GM18858 (cell line): ENCODE measurements around the gene ATE1.

Experiments used
- ATAC-seq: cut with Tn5 transposase; IDR thresholded peaks from one replicate; pipeline ENCODE4 v1.9.1; 2021; ENCODE audit not compliant: unreplicated experiment

The ATE1 gene

DNA sequence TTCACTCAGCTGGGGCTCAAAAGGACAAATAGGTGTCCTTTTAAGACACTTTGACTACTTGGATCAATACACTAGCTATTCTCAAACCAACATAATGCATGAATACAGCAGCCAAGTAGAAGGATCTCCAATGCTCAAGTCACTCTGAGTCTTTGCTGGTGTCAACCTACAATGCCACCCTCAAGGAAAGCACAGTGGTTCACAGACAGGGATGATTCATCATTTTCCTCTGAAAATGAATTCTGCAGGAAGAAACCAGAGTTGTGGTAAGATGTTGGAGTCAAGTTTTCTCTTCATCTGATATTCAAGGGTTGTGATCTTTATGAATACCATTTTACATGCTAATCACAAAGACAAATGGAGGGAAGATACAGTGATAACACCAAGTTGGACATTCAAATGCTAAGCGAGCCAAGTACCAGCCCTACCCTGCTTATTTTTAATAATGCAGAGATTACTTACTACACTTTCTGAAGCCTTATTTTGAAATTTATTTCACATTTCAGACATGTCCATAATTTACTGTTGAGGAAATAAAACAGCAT is 186.5 kb downstream of the ATE1 start:
- no peak for ATAC-seq

DNA sequence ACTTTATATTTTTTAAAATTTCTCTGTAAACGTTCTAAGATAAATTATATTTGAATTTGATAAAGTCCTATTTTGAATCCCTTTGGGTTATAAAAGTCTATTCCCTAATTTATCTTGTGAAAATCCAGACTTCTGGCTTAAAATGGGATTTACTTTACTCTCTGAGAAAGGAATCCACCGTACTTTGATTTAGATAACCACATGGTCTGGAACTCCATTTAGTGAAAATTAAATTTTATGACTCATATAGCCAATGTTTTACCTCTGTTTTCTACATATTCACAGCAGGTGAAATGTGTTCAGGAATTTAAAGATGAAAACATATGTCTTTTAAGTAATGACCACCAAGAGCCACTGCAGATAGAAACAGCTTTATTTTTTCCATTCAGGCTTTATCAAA is 187.8 kb downstream of the ATE1 start:
- ATAC-seq = no peak

DNA sequence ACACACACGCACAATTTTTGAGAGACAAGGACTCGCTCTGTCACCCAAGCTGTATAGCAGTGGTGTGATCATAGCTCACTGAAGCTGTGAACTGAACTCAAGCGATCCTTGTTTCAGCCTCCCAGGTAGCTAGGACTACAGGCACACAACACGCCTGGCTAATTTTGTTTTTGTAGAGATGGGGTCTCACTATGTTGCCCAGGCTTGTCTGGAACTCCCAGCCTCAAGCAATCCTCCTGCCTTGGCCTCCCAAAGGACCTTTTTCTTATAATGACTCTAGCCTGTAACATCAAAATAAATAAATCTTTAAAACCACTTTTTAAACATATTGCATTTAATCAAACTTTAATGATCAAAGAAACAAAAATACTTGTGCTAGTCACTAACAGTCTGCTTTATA is 188.7 kb downstream of the ATE1 start:
- ATAC-seq = no peak

DNA sequence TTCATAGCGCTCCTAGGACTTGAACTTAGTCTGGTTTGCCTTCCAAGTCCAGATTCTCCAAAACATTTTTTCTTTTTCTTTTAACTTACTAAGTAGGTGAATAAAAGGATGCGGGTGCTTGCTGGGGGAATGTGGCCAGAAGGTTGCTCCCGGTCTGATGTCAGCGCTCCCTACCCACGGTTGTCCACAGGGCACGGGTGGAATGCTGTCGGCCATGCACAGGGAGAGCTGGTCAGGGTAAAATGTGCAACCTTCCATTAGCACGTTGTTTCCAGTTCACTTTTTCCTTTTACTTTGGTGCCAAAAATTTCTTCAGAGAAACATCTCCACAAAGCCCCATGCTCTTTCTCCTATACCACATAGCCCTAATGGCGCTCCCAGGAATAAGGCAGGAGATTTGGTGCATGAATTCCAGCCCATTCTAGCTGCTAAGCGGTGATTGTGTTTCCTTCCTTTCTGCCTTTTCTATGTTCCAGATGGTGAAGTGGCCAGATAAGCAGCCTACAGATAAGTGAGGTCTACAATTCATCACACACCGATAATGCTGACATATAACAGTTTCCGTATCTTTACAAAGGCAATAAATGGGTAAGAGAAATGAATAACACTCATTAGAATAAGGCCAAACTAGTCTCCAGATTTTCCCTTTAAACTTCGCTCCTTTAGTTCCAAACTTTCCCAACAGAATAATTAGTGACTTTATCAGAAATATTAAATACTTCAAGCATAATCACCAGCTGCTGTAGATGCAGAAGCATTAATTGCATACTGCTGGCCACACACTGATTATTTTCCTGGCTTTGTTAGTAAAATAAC is 191.3 kb downstream of the ATE1 start:
- ATAC-seq = no peak

DNA sequence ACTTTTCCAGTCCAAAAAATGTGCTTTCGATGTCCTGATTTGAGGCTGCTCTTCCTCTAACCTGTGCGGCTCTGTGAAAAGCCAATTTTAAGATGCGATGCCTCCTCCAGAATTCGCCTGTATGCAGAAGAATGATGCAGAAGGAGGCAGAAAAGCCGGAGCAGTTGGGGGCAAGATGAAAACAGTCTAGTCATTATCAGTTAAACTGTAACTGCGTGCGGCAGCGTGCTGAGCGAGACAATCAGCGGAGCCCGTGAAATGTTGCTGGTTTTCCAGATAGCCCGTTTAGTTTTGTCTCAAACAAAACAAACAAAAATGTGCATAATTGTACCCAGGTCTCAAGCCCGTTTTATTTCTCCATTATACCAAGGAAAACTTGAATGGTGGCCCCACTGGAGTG is 192.6 kb downstream of the ATE1 start:
- no peak for ATAC-seq

DNA sequence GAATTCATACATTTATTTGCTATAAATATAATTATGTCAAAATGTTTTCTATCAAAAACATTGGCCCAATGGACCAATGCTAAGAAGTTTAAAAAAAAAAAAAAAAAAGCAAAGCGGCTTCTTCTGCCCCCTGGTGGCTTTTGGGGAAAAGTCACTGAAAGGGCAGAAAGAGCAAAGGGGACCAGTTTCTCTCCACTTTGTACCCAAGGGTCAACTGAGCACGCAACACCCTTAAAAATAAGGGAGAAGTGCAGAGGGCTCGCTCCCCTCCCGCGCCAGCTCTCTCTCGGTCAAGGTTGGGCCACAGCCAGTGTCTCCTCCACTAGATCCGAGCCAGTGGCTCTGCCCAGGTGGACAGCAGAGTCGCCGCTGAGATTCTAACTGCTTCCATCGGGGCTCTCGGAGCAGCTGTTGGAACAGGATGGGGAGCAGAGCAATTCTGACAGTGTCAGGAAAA is 193.2 kb downstream of the ATE1 start:
- ATAC-seq = no peak

DNA sequence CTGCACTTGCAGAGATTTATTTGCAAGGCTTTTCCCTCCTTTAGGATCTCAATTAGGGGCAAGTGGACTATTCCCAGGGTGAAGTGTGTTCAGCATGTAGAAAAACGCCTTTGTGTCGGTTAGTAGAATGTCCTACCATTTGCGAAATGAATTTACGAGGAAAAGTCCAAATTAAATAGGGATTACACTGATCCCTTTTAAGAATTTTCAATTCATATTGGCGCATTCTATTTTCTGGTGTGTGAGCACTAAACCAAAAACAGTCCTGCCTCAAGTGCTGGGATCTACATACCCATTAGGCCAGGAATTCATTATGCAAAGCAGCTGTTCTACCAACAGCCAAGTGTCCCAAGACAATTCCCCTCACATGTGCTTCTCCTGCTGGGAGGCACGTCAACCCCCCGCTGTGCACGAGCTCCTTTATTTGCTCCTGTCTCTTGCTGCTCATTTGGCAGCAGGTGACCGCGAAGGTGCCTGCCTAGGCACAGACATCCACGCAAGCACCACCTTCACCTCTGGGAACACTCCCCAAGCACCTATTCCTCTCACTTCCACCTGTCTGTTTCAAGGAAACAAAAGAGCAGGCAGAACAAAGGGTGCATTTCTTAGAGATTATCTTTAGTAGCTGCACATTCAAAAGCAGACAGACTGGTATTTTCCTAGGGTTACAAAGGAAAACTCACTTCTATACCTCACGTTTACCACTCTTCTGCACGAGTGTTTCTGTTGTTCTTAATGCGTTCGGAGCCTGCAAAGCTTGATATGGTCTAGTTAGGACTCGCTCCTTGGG is 195.0 kb downstream of the ATE1 start:
- no peak for ATAC-seq

DNA sequence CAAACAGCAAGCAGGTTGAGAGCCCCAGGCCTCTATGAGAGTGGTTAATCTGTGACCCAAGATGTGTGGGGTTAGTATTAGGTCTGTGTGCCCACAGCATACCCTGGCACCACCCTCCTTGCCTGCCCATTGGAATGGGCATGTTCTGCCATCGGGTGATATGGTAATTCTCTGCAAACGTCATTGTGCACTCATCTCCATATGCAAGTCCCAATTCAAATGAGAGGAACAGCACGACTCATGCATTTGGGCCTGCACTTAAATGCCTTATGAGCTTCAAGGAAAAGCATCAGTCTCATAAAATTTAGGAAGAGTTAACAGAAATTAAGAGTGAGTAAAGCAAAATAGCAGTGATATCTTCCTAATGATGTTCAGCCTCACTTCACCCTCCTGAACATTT is 195.7 kb downstream of the ATE1 start:
- no peak for ATAC-seq

DNA sequence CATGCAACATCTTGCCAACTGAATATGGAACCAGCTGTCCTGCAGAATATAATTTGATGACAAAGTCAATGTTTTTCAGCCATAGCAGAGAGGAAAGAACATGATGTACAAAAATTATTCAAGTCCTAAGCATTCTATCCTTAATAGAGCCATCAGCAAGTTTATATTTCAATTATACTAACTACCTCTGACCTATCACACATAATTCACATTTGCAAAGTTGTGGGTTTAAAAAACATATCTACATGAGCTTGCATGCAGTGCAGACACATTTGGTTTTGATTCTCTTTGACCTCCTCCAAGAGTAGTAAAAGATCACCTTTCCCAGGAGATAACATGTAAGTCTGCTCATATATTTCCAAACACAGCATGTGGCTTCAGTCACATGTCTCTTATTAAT is 203.5 kb downstream of the ATE1 start:
- no peak for ATAC-seq

DNA sequence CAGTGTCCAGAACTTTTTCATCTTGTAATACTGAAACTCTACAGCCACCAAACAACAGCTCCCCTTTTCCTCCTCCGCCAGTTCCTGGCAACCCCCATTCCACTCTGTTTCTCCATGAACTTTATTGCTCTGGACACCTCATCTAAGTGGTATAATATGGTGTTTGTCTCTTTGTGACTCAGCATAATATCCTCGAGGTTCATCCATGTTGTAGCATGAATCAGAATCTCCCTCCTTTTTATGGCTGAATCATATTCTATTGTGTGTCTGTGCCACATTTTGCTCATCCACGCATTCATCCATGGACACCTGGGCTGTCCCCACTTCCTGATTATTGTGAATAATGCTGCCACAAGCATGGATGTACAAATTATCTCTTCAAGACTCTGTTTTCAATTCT is 205.2 kb downstream of the ATE1 start:
- ATAC-seq = no peak

DNA sequence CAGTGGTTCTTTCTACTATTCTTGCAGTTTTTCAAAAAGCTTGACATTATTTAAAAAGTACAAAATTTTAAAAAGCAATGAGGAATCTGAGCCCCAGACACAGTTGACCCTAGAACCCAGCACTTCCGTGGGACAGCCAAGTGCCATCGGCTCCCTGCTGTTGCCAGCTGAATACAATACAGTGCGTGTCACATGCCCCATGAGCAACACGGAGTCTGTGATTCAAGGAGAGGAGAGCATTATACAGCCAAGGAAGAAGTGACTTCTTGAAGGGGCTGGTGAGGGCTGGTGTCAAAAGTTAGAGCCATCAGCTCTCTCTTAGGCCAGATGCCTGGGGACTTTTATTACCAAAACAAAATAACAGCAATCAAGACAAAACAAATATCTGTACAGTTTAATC is 206.6 kb downstream of the ATE1 start:
- ATAC-seq = no peak

DNA sequence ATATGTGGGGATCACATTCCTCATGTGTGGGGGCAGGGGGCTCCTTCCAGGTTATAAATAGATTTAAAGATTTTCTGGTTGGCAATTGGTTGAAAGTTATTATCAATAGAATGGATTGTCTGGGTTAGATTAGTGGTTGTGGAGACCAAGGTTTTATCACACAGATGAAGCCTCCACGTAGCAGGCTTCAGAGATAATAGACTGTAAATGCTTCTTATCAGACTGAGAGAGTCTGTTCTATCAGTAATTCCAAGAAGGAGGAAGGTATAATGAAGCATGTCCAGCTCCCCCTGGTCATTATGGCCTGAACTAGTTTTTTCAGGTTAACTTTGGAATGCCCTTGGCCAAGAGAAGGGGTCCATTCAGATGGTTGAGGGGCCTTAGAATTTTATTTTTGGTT is 211.9 kb downstream of the ATE1 start:
- ATAC-seq = no peak

DNA sequence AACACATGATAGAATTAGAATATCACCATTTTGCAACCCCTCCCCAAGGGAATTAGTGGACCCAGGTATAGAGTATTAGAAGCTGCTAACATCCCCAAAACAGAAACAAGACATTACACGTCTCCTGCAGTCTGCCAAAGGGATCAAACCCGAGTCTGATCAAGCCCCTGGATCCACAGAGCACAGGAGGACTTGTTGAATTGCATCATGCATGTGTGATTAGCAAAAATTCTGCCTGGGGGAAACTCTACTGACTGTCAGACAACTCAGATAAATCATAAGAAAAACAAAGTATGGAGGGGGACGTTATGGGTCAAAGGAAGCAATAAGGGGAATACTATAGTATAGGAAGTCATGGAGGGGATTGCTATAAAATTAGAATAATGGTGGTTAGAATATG is 212.8 kb downstream of the ATE1 start:
- no peak for ATAC-seq

DNA sequence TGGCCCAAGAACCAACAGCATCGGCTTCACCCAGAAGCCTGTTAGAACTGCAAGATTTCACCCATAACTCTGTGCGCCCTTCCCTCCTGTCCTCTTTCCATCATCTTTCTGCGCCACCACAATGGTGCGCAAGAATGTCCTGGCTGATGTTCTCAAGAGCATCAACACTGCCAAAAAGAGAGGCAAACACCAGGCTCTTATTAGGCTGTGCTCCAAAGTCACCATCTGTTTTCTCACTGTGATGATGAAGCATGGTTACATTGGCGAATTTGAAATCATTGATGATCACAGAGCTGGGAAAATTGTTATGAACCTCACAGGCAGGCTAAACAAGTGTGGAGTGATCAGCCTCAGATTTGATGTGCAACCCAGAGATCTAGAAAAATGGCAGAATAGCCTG is 214.3 kb downstream of the ATE1 start:
- no peak for ATAC-seq

DNA sequence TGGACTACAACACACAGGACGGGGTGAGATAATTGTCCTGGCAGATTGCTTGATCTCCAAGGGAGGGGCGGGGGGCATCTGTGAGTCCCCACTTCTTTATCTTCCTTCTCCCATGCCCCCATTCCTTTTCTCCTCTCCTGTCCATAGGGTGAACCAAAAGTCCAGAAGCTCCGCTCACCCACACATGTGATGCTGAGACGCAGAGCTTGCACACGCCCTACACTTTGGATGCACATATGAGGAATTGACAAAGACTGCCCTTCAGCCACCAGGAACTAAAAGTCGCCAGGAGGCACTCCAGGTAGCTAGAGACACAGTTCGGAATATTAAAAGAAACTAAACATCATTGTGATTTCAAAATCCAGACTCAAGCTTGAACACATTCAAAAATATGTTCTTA is 216.9 kb downstream of the ATE1 start:
- ATAC-seq = no peak

DNA sequence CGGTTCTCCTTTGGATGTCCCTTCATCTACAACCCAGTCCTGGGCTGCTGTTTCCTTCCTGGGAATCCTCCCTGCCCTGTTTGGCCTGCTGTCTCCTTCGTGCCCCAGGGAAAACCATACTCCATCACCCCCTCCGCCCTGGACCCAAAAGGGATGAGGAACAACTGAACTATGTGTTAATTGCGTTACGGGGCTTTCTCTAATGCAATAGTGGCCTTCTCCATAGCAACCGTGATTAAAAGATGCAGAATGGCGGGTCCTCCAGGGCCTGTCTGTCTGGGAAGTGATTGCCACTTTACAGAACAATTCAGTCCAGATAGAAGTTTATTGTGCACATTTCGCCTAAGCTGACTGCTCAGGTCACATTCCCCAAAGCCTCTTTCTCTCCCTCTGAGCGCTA is 217.6 kb downstream of the ATE1 start:
- ATAC-seq = no peak

DNA sequence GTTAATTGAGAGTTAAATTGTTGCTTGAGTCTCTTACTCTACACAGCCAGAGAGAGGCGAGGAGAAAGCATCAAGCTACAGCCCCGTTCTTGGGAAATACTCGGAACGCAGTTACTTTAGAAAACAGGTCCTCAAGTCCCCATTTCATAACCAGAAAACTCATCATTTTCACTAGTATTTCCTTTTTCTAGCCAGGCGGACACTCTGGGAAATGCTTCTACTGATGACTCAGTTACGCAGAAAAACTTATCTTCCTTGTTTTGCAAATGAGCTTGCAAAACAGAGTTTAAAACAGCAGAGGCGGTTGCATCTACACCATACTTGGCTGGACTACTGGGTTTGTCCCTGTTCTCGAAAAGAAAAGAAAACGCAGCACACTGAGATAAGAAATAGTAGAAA is 218.2 kb downstream of the ATE1 start:
- no peak for ATAC-seq

DNA sequence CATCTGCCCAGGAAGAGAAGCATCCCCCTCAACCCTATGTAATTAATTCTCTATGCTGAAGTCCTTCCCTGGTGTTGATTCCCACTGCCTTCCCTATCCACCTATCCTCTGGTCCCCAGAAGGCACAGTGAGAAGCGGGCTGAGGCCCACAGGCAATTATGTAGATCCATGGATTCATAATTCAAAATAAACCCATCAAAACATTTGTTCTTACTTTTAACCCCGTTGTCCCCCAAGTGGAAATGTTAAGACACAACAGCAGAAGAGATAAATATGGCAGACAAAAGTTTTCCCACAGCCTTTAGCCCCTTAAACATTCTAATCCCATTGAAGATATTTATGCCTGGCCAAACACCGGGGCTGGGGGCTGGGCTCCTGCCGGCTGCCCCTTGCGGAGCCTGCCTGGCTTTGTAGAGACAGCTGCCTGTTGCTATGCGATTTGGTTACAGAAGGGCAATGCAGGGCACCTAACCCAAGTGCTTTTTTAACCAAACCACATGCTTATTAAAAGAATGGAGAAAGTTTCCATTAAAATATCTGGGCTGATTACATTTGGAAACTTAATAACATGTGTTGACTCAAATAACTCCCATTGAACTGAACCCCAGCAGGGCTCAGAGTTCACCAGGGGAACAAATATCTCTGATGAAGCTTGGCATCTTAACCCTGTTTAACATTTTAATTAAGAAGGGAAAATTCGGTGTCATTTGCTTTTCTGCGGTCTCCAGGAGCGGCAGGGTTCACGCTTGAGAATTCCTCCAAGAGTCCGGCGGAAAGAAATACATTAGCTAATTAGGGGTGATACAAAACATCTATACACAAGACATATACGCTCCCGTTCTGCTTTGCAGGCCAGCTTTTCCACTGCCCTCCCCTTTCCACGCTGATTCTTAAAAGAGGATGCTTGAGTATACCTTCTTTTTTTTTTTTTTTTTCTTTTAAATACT is 218.8 kb downstream of the ATE1 start:
- no peak for ATAC-seq

DNA sequence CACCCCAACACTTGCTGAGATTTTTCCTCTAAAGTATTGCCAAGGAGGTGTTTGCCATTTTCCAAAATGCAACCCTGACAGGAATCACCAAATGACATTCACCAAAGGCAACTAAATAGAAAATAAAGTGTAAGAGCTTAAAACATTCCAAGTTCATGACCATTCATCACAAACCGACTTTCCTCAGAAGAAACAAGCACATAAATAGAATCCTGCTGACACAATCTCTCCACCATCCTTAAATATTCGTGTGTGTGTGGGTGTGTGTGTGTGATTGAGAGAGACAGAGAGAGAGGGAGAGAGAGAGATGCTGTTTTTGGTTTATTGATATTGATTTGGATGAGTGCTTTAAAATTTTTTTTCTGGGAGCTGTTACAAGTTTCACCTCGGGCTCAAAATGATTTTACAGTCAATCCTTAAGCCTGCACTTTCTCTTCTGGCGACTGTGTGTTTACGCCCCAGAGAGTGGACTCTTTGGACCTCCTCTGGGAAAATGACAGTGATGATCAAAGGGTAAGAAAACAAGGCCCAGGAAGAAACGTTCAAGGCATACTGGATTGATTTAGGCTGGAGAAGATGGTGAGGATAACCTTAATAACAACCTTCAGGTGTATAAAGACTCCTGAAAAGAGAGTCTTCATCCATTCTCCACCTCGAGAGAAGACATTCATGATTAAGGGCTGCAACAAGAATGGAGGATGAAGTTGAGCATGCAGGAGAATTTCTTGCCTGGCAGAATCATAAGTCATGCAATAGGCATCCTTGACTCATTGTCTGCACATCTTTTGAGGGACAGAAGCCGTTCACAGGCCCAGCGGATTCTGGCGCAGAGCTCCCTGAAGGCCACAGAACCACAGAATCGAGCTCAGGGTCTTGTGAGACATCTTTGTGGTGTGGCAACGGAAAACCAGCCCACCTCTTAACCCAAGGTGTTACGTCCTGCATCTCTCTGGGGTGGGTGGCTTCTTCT is 225.2 kb downstream of the ATE1 start:
- no peak for ATAC-seq

DNA sequence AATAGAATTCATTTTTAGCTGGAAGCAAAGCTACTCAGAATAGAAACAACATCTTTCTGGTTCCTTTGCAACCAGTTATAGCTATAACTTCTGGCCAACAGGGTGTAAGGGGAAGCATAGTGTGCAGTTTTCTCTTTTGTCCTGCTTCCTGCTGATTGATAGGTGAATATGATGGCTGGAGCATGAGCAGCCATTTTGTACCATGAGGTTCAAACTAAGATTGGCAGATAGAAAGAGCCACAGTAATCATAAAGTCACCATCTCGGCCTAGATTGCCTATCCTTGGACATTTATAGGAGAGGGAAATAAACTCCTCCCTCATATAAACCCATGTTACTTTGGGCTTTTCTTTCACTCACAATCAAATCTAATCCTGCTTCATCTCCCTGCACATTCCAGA is 227.4 kb downstream of the ATE1 start:
- no peak for ATAC-seq
